ENCODE results near the gene HLA-DQB2. TPM values are rescaled to one million over a fixed set of nuclear protein-coding genes. Genes with fewer than 3 reads are reported as not detected.

Gene HLA-DQB2
- total and polyA plus RNA-seq, 2 of the 8 experiments (the other 6 are each of a cell fraction or from before 2014, with no cell fraction given): not detected

DNA sequence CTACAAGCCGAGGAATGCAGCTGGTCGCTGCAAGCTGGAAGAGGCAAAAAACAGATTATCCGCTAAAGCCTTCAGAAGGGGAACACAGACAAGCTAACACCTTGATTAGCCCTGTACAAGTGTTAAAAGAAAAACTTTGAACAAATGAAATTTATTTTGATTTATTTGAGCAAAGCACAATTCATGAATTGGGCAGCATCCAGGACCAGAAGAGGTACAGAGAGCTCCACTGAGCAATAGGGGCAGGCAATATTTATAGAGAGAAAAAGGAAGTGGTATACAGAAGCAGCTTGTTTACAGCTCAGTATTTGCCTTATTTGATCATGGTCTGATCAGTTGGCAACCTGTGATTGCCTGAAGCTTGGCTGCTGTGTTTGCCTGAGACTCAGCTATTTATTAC is 35.8 kb upstream of the HLA-DQB2 start:
- TF ChIP-seq EGR1 (IDR thresholded peaks at IDR 0.05; ENCODE audit: borderline replicate concordance, low read depth, low read length): no peak
- no peak for TF ChIP-seq CBX8 (IDR thresholded peaks at IDR 0.05; ENCODE audit: borderline replicate concordance, low read depth, low read length)
- TF ChIP-seq SIRT6 (IDR thresholded peaks at IDR 0.05; ENCODE audit: low read length): no peak
- no peak for TF ChIP-seq SRF (IDR thresholded peaks at IDR 0.05; ENCODE audit: low read depth, low read length)
- no peak for TF ChIP-seq BACH1 (IDR thresholded peaks at IDR 0.05; ENCODE audit: low read length)
- no peak overlapping the region for H2BK15ac ChIP-seq (ENCODE audit: low read length)
- no peak overlapping the region for H3K4me2 ChIP-seq (ENCODE audit: insufficient read depth in 1 of 2, low read depth in 2 of 2, low read length in 2 of 2)
- POLR2A ChIA-PET (ENCODE audit: partially characterized antibody): no interaction called here
- H3K27ac ChIP-seq (ENCODE audit: low read depth, low read length): no peak overlapping the region
- H4K91ac ChIP-seq (replicated peaks; ENCODE audit: insufficient read length, low read length): no peak overlapping the region
- no peak overlapping the region for H3K4me3 ChIP-seq (ENCODE audit: extremely low read depth in 1 of 4, insufficient read depth in 2 of 4, low read depth in 3 of 4, low read length in 4 of 4)
- peaks cover 4 to 6% of the 10 kb centered on the region in 2 experiments; a peak in 1 of 4 replicates for H3K9me3 ChIP-seq (ENCODE audit: insufficient read depth in 2 of 2, low read depth in 1 of 2, low read length in 1 of 2)
- H3K23ac ChIP-seq (ENCODE audit: insufficient read length): no peak overlapping the region
- CTCF ChIA-PET (ENCODE audit: partially characterized antibody): interaction anchor here (0.6 to 3.0 kb wide), 14 partner anchors 10 to 901 kb away, joined by 3 to 25 read pairs (median 4); partner anchors contain the start of gene TAP2
- H3K23me2 ChIP-seq (ENCODE audit: low read depth, low read length): no peaks in the 10 kb centered on the region
- DNase-seq (ENCODE audit: low read depth in 1 of 2, low spot score in 2 of 2) (no peak), FAIRE-seq (no peak)
- H3K4me1 ChIP-seq (replicated peaks in 1 of 4; ENCODE audit: control insufficient read depth in 3 of 4, insufficient read depth in 4 of 4, low read length in 3 of 4): peaks cover 0 to 3% (median 0%) of the 10 kb centered on the region in 4 experiments; a peak in 1 of 7 replicates
- H4K5ac ChIP-seq (ENCODE audit: insufficient read length, low read depth, low read length): no peak overlapping the region
- no peak overlapping the region for H2BK5ac ChIP-seq (ENCODE audit: low read depth, low read length)
- no peak overlapping the region for H3K4ac ChIP-seq (replicated peaks; ENCODE audit: insufficient read length, low read depth, low read length)
- H2AFZ ChIP-seq (ENCODE audit: low read length): no peak overlapping the region
- H2AK5ac ChIP-seq (ENCODE audit: low read depth, low read length): no peak overlapping the region
- no peak overlapping the region for H3K9ac ChIP-seq (replicated peaks in 1 of 4; ENCODE audit: extremely low read depth in 1 of 4, low read depth in 3 of 4, low read length in 3 of 4)
- no peak overlapping the region for H3K56ac ChIP-seq (replicated peaks; ENCODE audit: insufficient read length, low read depth, low read length)
- no peaks in the 10 kb centered on the region for H3K79me2 ChIP-seq (ENCODE audit: control insufficient read depth in 1 of 2, insufficient read depth in 2 of 2, low read length in 2 of 2)
- H3K27me3 ChIP-seq (replicated peaks in 1 of 4; ENCODE audit: control insufficient read depth in 3 of 4, extremely low read depth in 1 of 4, insufficient read depth in 3 of 4, low read length in 3 of 4): peaks cover 0 to 1% (median 0%) of the 10 kb centered on the region in 4 experiments; a peak in 1 of 7 replicates
- H2BK20ac ChIP-seq (ENCODE audit: low read length): no peak overlapping the region
- H2BK120ac ChIP-seq (replicated peaks; ENCODE audit: low read depth, low read length): no peak overlapping the region
- H3K18ac ChIP-seq (ENCODE audit: extremely low read depth, low read length): no peak overlapping the region
- no peaks in the 10 kb centered on the region for H3K79me1 ChIP-seq (ENCODE audit: low read depth, low read length)
- 91% methylated on average over 3 of the region's 3 CpGs; no CpG with 5 or more reads in 1 of the 2 experiments for WGBS, 2 experiments (ENCODE audit: extremely low coverage in 1 of 2, insufficient coverage in 1 of 2, insufficient read length in 1 of 2, insufficient replicate concordance in 2 of 2, low coverage in 1 of 2, low lambda C conversion rate in 2 of 2, missing lambda C conversion rate in 1 of 2)
- H3K36me3 ChIP-seq (ENCODE audit: control insufficient read depth in 2 of 4, insufficient read depth in 4 of 4, low read length in 3 of 4): no peaks in the 10 kb centered on the region
- H4K8ac ChIP-seq (ENCODE audit: extremely low read depth, insufficient read depth, low read length): no peak overlapping the region
- H3K14ac ChIP-seq (ENCODE audit: insufficient read length): no peak overlapping the region
- H4K20me1 ChIP-seq (replicated peaks in 1 of 2; ENCODE audit: control insufficient read depth in 1 of 2, insufficient read depth in 2 of 2, low read length in 2 of 2): no peaks in the 10 kb centered on the region
- H2BK12ac ChIP-seq (ENCODE audit: low read depth, low read length): no peak overlapping the region
